HCT116 (cell line): ENCODE measurements around the gene POU2AF1. TPM values are rescaled to one million over a fixed set of nuclear protein-coding genes. Genes with fewer than 3 reads are reported as not detected.

Experiments
- ATAC-seq: fragments of 200-7000 bp; cut with Tn5 transposase; 2 replicates; pipeline ENCODE4 v1.9.1; 2020; ENCODE audit warnings: mild to moderate bottlenecking, moderate library complexity
- BruUV-seq: library from RNA; stranded (reverse); fragments of 400-500 nt; replicated peaks from 2 replicates; lab custom pipeline; 2021; lab: Mats Ljungman, UMichigan
- CTCF ChIA-PET: fragments of 300-600 bp; sonication (Branson Sonifier 250); formaldehyde crosslinking; loops from one replicate; lab custom pipeline; 2021; ENCODE audit warnings: antibody characterized with exemption; lab: Charles Lee
- POLR2A ChIA-PET: fragments of 300-600, 350-600 bp; sonication (Branson Sonifier 250); formaldehyde crosslinking; loops from one replicate; lab custom pipeline; 2021; ENCODE audit warnings: antibody characterized with exemption; lab: Charles Lee
- RAD21 ChIA-PET, 2 experiments: fragments of 300-600 bp; sonication (Branson Sonifier 250); formaldehyde crosslinking; loops; one replicate each; lab custom pipeline; 2023; ENCODE audit warnings: low total read pairs in 2 of 2; ENCODE audit not compliant: uncharacterized antibody in 2 of 2, unreplicated experiment in 2 of 2, low non-redundant PET in 1 of 2; lab: Charles Lee
- DNase-seq: peaks from one replicate; pipeline ENCODE4 v3.0.0-alpha.2; 2010; ENCODE audit warnings: low read depth, low spot score
- H2AFZ ChIP-seq: fragments of 200-600 bp; shearing (Covaris generic), sonication (generic); 2 replicates; pipeline ENCODE4 v1.6.1; 2017; ENCODE audit warnings: low read depth, mixed run types, mixed read lengths, antibody characterized with exemption, low read length; ENCODE audit not compliant: poor library complexity, severe bottlenecking
- H3K27ac ChIP-seq: 2 replicates; pipeline ENCODE4 v1.5.1; 2012; ENCODE audit warnings: low read depth, low read length
- H3K27me3 ChIP-seq: fragments of 200-600 bp; sonication (generic); 2 replicates; pipeline ENCODE4 v1.6.1; 2016; ENCODE audit warnings: mixed run types, low read length, mixed read lengths; ENCODE audit not compliant: insufficient read depth
- H3K36me3 ChIP-seq, 2 experiments: fragments of 200-500 bp in 1 of 2; fragments of 200-600 bp in 1 of 2; sonication (Bioruptor generic) in 1 of 2; sonication (generic) in 1 of 2; 2 replicates each; pipeline versions ENCODE4 v1.5.1 to v1.6.1; 2014 to 2016; ENCODE audit warnings: low read length in 2 of 2, inconsistent platforms in 1 of 2, mixed read lengths in 1 of 2, mixed run types in 1 of 2; ENCODE audit not compliant: insufficient read depth in 2 of 2, control insufficient read depth in 1 of 2
- H3K4me1 ChIP-seq, 2 experiments: fragments of 200-600 bp in 1 of 2; sonication (generic) in 1 of 2; 2 replicates each; pipeline versions ENCODE4 v1.5.1 to v1.6.1; 2012 to 2017; ENCODE audit warnings: low read length in 2 of 2, inconsistent platforms in 1 of 2, mild to moderate bottlenecking in 1 of 2, mixed read lengths in 1 of 2, mixed run types in 1 of 2, moderate library complexity in 1 of 2; ENCODE audit not compliant: insufficient read depth in 2 of 2, control insufficient read depth in 1 of 2
- H3K4me2 ChIP-seq: fragments of 200-600 bp; sonication (generic); 2 replicates; pipeline ENCODE4 v1.6.1; 2017; ENCODE audit warnings: mixed run types, low read length, mixed read lengths
- H3K4me3 ChIP-seq, 2 experiments: fragments of 200-600 bp in 1 of 2; sonication (generic) in 1 of 2; replicated peaks in 1 of 2; 2 replicates each; pipeline ENCODE4 v1.5.1; 2011 to 2016; ENCODE audit warnings: low read length in 2 of 2, control low read depth in 1 of 2, low read depth in 1 of 2, mild to moderate bottlenecking in 1 of 2, mixed read lengths in 1 of 2, mixed run types in 1 of 2
- H3K79me2 ChIP-seq: fragments of 200-600 bp; sonication (generic); 2 replicates; pipeline ENCODE4 v1.6.1; 2017; ENCODE audit warnings: mild to moderate bottlenecking, mixed run types, low read length, moderate library complexity, mixed read lengths; ENCODE audit not compliant: insufficient read depth
- H3K9ac ChIP-seq: fragments of 200-600 bp; sonication (generic); 2 replicates; pipeline ENCODE4 v1.6.1; 2016; ENCODE audit warnings: low read length, mixed read lengths
- H3K9me2 ChIP-seq: fragments of 200-600 bp; sonication (generic), shearing (Covaris generic); 2 replicates; pipeline ENCODE4 v1.6.1; 2017; ENCODE audit warnings: mixed run types, mild to moderate bottlenecking, moderate library complexity; ENCODE audit not compliant: insufficient read depth
- H3K9me3 ChIP-seq, 2 experiments: fragments of 200-500 bp in 1 of 2; fragments of 200-600 bp in 1 of 2; sonication (Bioruptor generic) in 1 of 2; sonication (generic) in 1 of 2; 2 replicates each; pipeline ENCODE4 v1.6.1; 2014 to 2017; ENCODE audit warnings: low read length in 2 of 2, mixed read lengths in 2 of 2, inconsistent platforms in 1 of 2, low read depth in 1 of 2, mild to moderate bottlenecking in 1 of 2, mixed run types in 1 of 2, moderate library complexity in 1 of 2; ENCODE audit not compliant: control insufficient read depth in 1 of 2, insufficient read depth in 1 of 2
- H4K20me1 ChIP-seq: fragments of 200-600 bp; sonication (generic), shearing (Covaris generic); 2 replicates; pipeline ENCODE4 v1.6.1; 2017; ENCODE audit warnings: mixed run types, mild to moderate bottlenecking, moderate library complexity; ENCODE audit not compliant: insufficient read depth
- CEBPB ChIP-seq: IDR thresholded peaks from 2 replicates; pipeline ENCODE4 v1.6.1; 2012; ENCODE audit warnings: low read depth
- EGR1 ChIP-seq: IDR thresholded peaks from 2 replicates; pipeline ENCODE4 v1.6.1; 2012; ENCODE audit warnings: low read depth
- ELF1 ChIP-seq: IDR thresholded peaks from 2 replicates; pipeline ENCODE4 v1.6.1; 2012; ENCODE audit warnings: low read depth, borderline replicate concordance
- EZH2 ChIP-seq: fragments of 200-600 bp; sonication (generic); IDR thresholded peaks from 2 replicates; pipeline ENCODE4 v1.6.1; 2017; ENCODE audit warnings: antibody characterized with exemption, mixed run types
- EZH2phosphoT487 ChIP-seq: fragments of 200-600 bp; IDR thresholded peaks from 2 replicates; pipeline ENCODE4 v1.6.1; 2018; ENCODE audit warnings: antibody characterized with exemption, borderline replicate concordance
- FOSL1 ChIP-seq: IDR thresholded peaks from 2 replicates; pipeline ENCODE4 v1.6.1; 2012; ENCODE audit warnings: low read depth
- JUND ChIP-seq: IDR thresholded peaks from 2 replicates; pipeline ENCODE4 v1.6.1; 2012
- POLR2A ChIP-seq: IDR thresholded peaks from 2 replicates; pipeline ENCODE4 v1.7.0; 2011; ENCODE audit warnings: borderline replicate concordance; ENCODE audit not compliant: insufficient read depth, insufficient read length; ENCODE audit errors: extremely low read depth
- RAD21 ChIP-seq: IDR thresholded peaks from 2 replicates; pipeline ENCODE4 v1.6.1; 2012; ENCODE audit warnings: low read depth, mild to moderate bottlenecking
- SIN3A ChIP-seq: IDR thresholded peaks from 2 replicates; pipeline ENCODE4 v1.6.1; 2012; ENCODE audit warnings: low read depth
- SP1 ChIP-seq: IDR thresholded peaks from 2 replicates; pipeline ENCODE4 v1.6.1; 2012; ENCODE audit warnings: low read depth
- TCF7L2 ChIP-seq: IDR thresholded peaks from 2 replicates; pipeline ENCODE4 v1.7.0; 2011; ENCODE audit warnings: borderline replicate concordance, inconsistent platforms; ENCODE audit not compliant: insufficient read depth, insufficient read length; ENCODE audit errors: extremely low read depth
- YY1 ChIP-seq: IDR thresholded peaks from 2 replicates; pipeline ENCODE4 v1.6.1; 2011; ENCODE audit warnings: low read length, low read depth, moderate library complexity, mild to moderate bottlenecking; ENCODE audit not compliant: insufficient replicate concordance; ENCODE audit errors: extremely low read depth
- ZFX ChIP-seq: fragments of 450-650 bp; IDR thresholded peaks from 2 replicates; pipeline ENCODE4 v1.6.1; 2017
- ZNF274 ChIP-seq: fragments of 200-500 bp; sonication (Bioruptor generic); IDR thresholded peaks from 2 replicates; pipeline ENCODE4 v1.6.1; 2014; ENCODE audit warnings: mild to moderate bottlenecking, low read depth, low read length, inconsistent platforms
- intact Hi-C: fragments of 100-400 bp; cut with micrococcal nuclease; formaldehyde crosslinking; loops from 2 replicates; pipeline ENCODE4 v1.10.0; 2022
- total RNA-seq: library from RNA; stranded (reverse); gene quantifications from one replicate; pipeline ENCODE4 v1.2.1, GENCODE V29; 2021; ENCODE audit not compliant: unreplicated experiment
- TF ChIP-seq, protein P1 (sequence below): IDR thresholded peaks from 2 replicates; pipeline ENCODE4 v1.6.1; 2012
- TF ChIP-seq, protein P2 (sequence below): IDR thresholded peaks from 2 replicates; pipeline ENCODE4 v1.6.1; 2012; ENCODE audit warnings: low read depth
- TF ChIP-seq, protein P3 (sequence below): IDR thresholded peaks from 2 replicates; pipeline ENCODE4 v1.6.1; 2011; ENCODE audit warnings: mild to moderate bottlenecking, low read length, moderate library complexity; ENCODE audit not compliant: insufficient replicate concordance; ENCODE audit errors: extremely low read depth
- TF ChIP-seq, protein P4 (sequence below), 3 experiments: fragments of 200-600 bp in 1 of 3; sonication (generic) in 1 of 3; IDR thresholded peaks in 2 of 3; conservative IDR thresholded peaks in 1 of 3; 2 replicates each; pipeline ENCODE4 v1.5.1; 2012 to 2017; ENCODE audit warnings: low read depth in 2 of 3, low read length in 2 of 3, antibody characterized with exemption in 1 of 3, borderline replicate concordance in 1 of 3, control low read depth in 1 of 3, mild to moderate bottlenecking in 1 of 3, mixed read lengths in 1 of 3, mixed run types in 1 of 3, moderate library complexity in 1 of 3; ENCODE audit not compliant: insufficient read depth in 1 of 3
- TF ChIP-seq, protein P5 (sequence below): IDR thresholded peaks from 2 replicates; pipeline ENCODE4 v1.6.1; 2012

Gene POU2AF1
- total RNA-seq, 1 experiment from 2014 or later = 0.17 TPM

DNA sequence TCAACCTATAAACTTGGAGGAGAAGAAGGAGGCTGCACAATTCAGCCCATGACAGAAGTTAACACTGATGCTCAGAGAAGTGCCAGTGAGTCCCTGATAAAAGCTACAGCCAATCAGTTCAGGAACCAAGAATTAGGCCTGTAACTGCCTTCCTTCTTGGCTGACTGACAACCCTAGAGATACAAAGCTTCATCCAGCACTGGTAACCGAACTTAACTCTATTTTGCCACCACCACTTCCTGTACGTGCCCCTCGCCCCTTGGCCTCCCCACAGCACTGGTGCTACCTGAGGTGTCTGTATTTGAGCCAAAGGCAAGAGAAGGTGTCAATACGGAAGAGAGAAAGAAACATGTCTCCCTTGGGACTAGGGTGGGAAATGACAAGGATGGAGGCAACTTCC, 40.1 kb upstream of the POU2AF1 start:
- intact Hi-C loops = no loop called here
- RAD21 ChIA-PET = no interaction called here
- POLR2A ChIA-PET = no interaction called here
- ATAC-seq (no peak), DNase-seq (no peak)
- no peaks in the 10 kb centered on the region; the same call in none of the 2 replicates for H3K27me3 ChIP-seq
- H3K79me2 ChIP-seq = no peaks in the 10 kb centered on the region
- no peaks in the 10 kb centered on the region for H4K20me1 ChIP-seq
- no peak overlapping the region for H3K27ac ChIP-seq
- H3K36me3 ChIP-seq = no peaks in the 10 kb centered on the region
- H3K9me2 ChIP-seq = no peaks in the 10 kb centered on the region
- H3K4me1 ChIP-seq = no peaks in the 10 kb centered on the region
- no peaks in the 10 kb centered on the region for H3K9me3 ChIP-seq
- BruUV-seq = no TSS peak
- TF ChIP-seq POLR2A = no peak
- no peak for TF ChIP-seq FOSL1
- no peak for TF ChIP-seq EZH2phosphoT487
- no peak for TF ChIP-seq ZFX
- TF ChIP-seq SP1 = no peak
- no peak for TF ChIP-seq ZNF274
- TF ChIP-seq, protein P1, sequence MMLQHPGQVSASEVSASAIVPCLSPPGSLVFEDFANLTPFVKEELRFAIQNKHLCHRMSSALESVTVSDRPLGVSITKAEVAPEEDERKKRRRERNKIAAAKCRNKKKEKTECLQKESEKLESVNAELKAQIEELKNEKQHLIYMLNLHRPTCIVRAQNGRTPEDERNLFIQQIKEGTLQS = no peak
- TF ChIP-seq TCF7L2 = no peak
- no peak for TF ChIP-seq SIN3A
- no peak for TF ChIP-seq EGR1
- TF ChIP-seq, protein P2, sequence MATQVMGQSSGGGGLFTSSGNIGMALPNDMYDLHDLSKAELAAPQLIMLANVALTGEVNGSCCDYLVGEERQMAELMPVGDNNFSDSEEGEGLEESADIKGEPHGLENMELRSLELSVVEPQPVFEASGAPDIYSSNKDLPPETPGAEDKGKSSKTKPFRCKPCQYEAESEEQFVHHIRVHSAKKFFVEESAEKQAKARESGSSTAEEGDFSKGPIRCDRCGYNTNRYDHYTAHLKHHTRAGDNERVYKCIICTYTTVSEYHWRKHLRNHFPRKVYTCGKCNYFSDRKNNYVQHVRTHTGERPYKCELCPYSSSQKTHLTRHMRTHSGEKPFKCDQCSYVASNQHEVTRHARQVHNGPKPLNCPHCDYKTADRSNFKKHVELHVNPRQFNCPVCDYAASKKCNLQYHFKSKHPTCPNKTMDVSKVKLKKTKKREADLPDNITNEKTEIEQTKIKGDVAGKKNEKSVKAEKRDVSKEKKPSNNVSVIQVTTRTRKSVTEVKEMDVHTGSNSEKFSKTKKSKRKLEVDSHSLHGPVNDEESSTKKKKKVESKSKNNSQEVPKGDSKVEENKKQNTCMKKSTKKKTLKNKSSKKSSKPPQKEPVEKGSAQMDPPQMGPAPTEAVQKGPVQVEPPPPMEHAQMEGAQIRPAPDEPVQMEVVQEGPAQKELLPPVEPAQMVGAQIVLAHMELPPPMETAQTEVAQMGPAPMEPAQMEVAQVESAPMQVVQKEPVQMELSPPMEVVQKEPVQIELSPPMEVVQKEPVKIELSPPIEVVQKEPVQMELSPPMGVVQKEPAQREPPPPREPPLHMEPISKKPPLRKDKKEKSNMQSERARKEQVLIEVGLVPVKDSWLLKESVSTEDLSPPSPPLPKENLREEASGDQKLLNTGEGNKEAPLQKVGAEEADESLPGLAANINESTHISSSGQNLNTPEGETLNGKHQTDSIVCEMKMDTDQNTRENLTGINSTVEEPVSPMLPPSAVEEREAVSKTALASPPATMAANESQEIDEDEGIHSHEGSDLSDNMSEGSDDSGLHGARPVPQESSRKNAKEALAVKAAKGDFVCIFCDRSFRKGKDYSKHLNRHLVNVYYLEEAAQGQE = no peak
- no peak for TF ChIP-seq ELF1
- TF ChIP-seq, protein P3, sequence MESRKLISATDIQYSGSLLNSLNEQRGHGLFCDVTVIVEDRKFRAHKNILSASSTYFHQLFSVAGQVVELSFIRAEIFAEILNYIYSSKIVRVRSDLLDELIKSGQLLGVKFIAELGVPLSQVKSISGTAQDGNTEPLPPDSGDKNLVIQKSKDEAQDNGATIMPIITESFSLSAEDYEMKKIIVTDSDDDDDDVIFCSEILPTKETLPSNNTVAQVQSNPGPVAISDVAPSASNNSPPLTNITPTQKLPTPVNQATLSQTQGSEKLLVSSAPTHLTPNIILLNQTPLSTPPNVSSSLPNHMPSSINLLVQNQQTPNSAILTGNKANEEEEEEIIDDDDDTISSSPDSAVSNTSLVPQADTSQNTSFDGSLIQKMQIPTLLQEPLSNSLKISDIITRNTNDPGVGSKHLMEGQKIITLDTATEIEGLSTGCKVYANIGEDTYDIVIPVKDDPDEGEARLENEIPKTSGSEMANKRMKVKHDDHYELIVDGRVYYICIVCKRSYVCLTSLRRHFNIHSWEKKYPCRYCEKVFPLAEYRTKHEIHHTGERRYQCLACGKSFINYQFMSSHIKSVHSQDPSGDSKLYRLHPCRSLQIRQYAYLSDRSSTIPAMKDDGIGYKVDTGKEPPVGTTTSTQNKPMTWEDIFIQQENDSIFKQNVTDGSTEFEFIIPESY = no peak
- TF ChIP-seq, protein P4, sequence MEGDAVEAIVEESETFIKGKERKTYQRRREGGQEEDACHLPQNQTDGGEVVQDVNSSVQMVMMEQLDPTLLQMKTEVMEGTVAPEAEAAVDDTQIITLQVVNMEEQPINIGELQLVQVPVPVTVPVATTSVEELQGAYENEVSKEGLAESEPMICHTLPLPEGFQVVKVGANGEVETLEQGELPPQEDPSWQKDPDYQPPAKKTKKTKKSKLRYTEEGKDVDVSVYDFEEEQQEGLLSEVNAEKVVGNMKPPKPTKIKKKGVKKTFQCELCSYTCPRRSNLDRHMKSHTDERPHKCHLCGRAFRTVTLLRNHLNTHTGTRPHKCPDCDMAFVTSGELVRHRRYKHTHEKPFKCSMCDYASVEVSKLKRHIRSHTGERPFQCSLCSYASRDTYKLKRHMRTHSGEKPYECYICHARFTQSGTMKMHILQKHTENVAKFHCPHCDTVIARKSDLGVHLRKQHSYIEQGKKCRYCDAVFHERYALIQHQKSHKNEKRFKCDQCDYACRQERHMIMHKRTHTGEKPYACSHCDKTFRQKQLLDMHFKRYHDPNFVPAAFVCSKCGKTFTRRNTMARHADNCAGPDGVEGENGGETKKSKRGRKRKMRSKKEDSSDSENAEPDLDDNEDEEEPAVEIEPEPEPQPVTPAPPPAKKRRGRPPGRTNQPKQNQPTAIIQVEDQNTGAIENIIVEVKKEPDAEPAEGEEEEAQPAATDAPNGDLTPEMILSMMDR (IDR thresholded peaks at IDR 0.05 in 2 of 3, conservative IDR thresholded peaks at IDR 0.05 in 1 of 3; ENCODE audit: borderline replicate concordance in 1 of 3, insufficient read depth in 1 of 3, low read depth in 2 of 3, low read length in 2 of 3) = no peak
- no peak for TF ChIP-seq RAD21
- TF ChIP-seq CEBPB = no peak
- TF ChIP-seq JUND = no peak
- TF ChIP-seq, protein P5, sequence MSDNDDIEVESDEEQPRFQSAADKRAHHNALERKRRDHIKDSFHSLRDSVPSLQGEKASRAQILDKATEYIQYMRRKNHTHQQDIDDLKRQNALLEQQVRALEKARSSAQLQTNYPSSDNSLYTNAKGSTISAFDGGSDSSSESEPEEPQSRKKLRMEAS = no peak
- TF ChIP-seq YY1 = no peak
- no peak for TF ChIP-seq EZH2
- TF ChIP-seq, all 23 proteins: peak for 0
- Histone ChIP-seq H3K4me3 (no peak overlapping the region), H3K9ac (no peak overlapping the region), H3K4me2 (no peak overlapping the region), H2AFZ (no peak overlapping the region)
- CTCF ChIA-PET = interaction anchor here (1.5 kb wide), 1 partner anchor 10 kb away, joined by 8 read pairs; no protein-coding TSS in a partner anchor
